ENCODE results near the gene SNX13. TPM values are rescaled to one million over a fixed set of nuclear protein-coding genes. Genes with fewer than 3 reads are reported as not detected.

The SNX13 gene
- polyA plus RNA-seq, 2 of the 4 experiments (the other 2 are of a cell fraction) = 13.1 to 31.6 TPM

GRCh38 chr7:17786314-17786852 is 153.9 kb downstream of the SNX13 start:
- Histone ChIP-seq H3K9me3 (no peaks in the 10 kb centered on the region), H3K4me2 (no peak overlapping the region), H3K4me1 (peaks cover 3% of the 10 kb centered on the region; the same call in 1 of the 3 replicates), H3K27ac (no peak overlapping the region), H3K4me3 (no peak overlapping the region)
- 34% methylated on average over 6 of the region's 6 CpGs for WGBS (ENCODE audit: missing lambda C conversion rate)
- ATAC-seq (peak in 1 of 2 experiments; percentile 21; a peak in 2 of 6 replicates), DNase-seq (ENCODE audit: low read depth in 1 of 2, low spot score in 1 of 2) (no peak), FAIRE-seq (no peak)
- CTCF ChIA-PET = interaction anchor here (0.6 to 1.6 kb wide), 5 partner anchors 12 to 151 kb away, joined by 3 to 8 read pairs (median 3); no protein-coding TSS in a partner anchor
- TF ChIP-seq RFX5 (IDR thresholded peaks at IDR 0.05) = no peak
- no peak for TF ChIP-seq EHF (CRISPR knock-in tag; IDR thresholded peaks at IDR 0.05)
- no peak for TF ChIP-seq FOSB (CRISPR knock-in tag; IDR thresholded peaks at IDR 0.05)
- POLR2A ChIA-PET = no interaction called here

DNA sequence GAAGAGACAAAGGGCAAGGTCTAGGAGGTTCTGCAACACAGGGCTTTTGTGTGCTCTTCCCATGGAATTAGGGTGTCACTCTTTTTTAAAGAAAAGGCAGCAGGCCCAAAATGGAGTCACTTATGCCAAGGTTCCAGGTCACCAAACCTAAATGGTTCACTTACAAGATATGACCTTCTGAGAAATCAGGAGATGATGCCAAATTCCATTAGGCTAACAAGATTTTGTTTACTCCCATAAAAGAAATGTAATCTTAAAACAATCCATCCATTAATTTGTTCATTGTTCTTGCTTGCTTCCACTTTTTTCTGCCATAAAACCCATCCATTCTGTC is 158.1 kb downstream of the SNX13 start:
- POLR2A ChIA-PET = no interaction called here
- CTCF ChIA-PET = interaction anchor here (1.9 kb wide), 1 partner anchor 12 kb away, joined by 4 read pairs; no protein-coding TSS in a partner anchor
- DNase-seq (ENCODE audit: low read depth in 1 of 2, low spot score in 1 of 2) (no peak), FAIRE-seq (no peak), ATAC-seq (no peak)
- Histone ChIP-seq H3K4me3 (no peak overlapping the region), H3K4me1 (peaks cover 3% of the 10 kb centered on the region; the same call in 1 of the 3 replicates), H3K9me3 (no peaks in the 10 kb centered on the region), H3K27ac (no peak overlapping the region), H3K4me2 (no peak overlapping the region)
- TF ChIP-seq PBX3 (IDR thresholded peaks at IDR 0.05) (no peak), MAZ (IDR thresholded peaks at IDR 0.05; ENCODE audit: borderline replicate concordance, low read depth, low read length) (no peak), HES2 (IDR thresholded peaks at IDR 0.05) (no peak), TFCP2L1 (CRISPR knock-in tag; IDR thresholded peaks at IDR 0.05) (no peak), FOSB (CRISPR knock-in tag; IDR thresholded peaks at IDR 0.05) (no peak), RNF2 (IDR thresholded peaks at IDR 0.05; ENCODE audit: borderline replicate concordance, low read depth) (no peak), GATA3 (IDR thresholded peaks at IDR 0.05; ENCODE audit: borderline replicate concordance) (no peak), CHD2 (IDR thresholded peaks at IDR 0.05; ENCODE audit: low read length, partially characterized antibody) (no peak), RCOR1 (IDR thresholded peaks at IDR 0.05; ENCODE audit: low read depth, low read length) (no peak), ATOH8 (CRISPR knock-in tag; IDR thresholded peaks at IDR 0.05; ENCODE audit: low read depth) (0 out of 2 replicates have a peak, but pooled peaks have one; percentile 49), RFX5 (IDR thresholded peaks at IDR 0.05) (no peak), MAX (IDR thresholded peaks at IDR 0.05) (no peak), EHMT2 (IDR thresholded peaks at IDR 0.05; ENCODE audit: low read depth) (no peak), EHF (CRISPR knock-in tag; IDR thresholded peaks at IDR 0.05) (0 out of 2 replicates have a peak, but pooled peaks have one; percentile 55), ZNF302 (CRISPR knock-in tag; IDR thresholded peaks at IDR 0.05) (0 out of 2 replicates have a peak, but pooled peaks have one; percentile 31), REST (IDR thresholded peaks at IDR 0.05) (no peak), HEYL (CRISPR knock-in tag; IDR thresholded peaks at IDR 0.05) (peak; percentile 85; the same call in 1 of the 2 replicates), ZSCAN20 (CRISPR knock-in tag; IDR thresholded peaks at IDR 0.05) (peak; percentile 56; the same call in 1 of the 2 replicates), POLR2AphosphoS2 (conservative IDR thresholded peaks at IDR 0.05; ENCODE audit: low read length) (no peak), CEBPB (IDR thresholded peaks at IDR 0.05) (no peak), HOXB13 (CRISPR knock-in tag; IDR thresholded peaks at IDR 0.05; ENCODE audit: low read depth) (peak; percentile 64; the same call in 1 of the 2 replicates), HOXB5 (CRISPR knock-in tag; IDR thresholded peaks at IDR 0.05) (peak; percentile 53; the same call in 1 of the 2 replicates), NFE2L2 (conservative IDR thresholded peaks at IDR 0.05; ENCODE audit: low read length) (no peak), EP300 (IDR thresholded peaks at IDR 0.05) (no peak)
- TF ChIP-seq, protein P1, sequence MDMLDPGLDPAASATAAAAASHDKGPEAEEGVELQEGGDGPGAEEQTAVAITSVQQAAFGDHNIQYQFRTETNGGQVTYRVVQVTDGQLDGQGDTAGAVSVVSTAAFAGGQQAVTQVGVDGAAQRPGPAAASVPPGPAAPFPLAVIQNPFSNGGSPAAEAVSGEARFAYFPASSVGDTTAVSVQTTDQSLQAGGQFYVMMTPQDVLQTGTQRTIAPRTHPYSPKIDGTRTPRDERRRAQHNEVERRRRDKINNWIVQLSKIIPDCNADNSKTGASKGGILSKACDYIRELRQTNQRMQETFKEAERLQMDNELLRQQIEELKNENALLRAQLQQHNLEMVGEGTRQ (IDR thresholded peaks at IDR 0.05) = no peak
- TF ChIP-seq, protein P2, sequence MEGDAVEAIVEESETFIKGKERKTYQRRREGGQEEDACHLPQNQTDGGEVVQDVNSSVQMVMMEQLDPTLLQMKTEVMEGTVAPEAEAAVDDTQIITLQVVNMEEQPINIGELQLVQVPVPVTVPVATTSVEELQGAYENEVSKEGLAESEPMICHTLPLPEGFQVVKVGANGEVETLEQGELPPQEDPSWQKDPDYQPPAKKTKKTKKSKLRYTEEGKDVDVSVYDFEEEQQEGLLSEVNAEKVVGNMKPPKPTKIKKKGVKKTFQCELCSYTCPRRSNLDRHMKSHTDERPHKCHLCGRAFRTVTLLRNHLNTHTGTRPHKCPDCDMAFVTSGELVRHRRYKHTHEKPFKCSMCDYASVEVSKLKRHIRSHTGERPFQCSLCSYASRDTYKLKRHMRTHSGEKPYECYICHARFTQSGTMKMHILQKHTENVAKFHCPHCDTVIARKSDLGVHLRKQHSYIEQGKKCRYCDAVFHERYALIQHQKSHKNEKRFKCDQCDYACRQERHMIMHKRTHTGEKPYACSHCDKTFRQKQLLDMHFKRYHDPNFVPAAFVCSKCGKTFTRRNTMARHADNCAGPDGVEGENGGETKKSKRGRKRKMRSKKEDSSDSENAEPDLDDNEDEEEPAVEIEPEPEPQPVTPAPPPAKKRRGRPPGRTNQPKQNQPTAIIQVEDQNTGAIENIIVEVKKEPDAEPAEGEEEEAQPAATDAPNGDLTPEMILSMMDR (IDR thresholded peaks at IDR 0.05) = no peak

All from A549 (cell line).